GM23338 (cell line): Measurements from ENCODE around the gene TTF1. TPM values are rescaled to one million over a fixed set of nuclear protein-coding genes. Genes with fewer than 3 reads are reported as not detected.

ENCODE experiments used
- ATAC-seq: fragments of 200-7000 bp; cut with Tn5 transposase; 3 replicates; pipeline ENCODE4 v1.9.1; 2020
- DNase-seq: peaks from one replicate; pipeline ENCODE4 v3.0.0-alpha.2; 2015; ENCODE audit warnings: low spot score
- H2AFZ ChIP-seq: fragments of 200-600 bp; sonication (generic); 2 replicates; pipeline ENCODE4 v1.8.0; 2016; ENCODE audit warnings: antibody characterized with exemption, mild to moderate bottlenecking, moderate library complexity
- H3F3A ChIP-seq: fragments of 200-600 bp; sonication (generic); replicated peaks from 2 replicates; pipeline ENCODE4 v1.8.0; 2017; ENCODE audit warnings: antibody characterized with exemption, mixed run types, low read depth
- H3K27ac ChIP-seq: fragments of 200-600 bp; sonication (generic); 2 replicates; pipeline ENCODE4 v1.6.1; 2016; ENCODE audit warnings: low read depth
- H3K27me3 ChIP-seq: fragments of 200-600 bp; sonication (generic); 2 replicates; pipeline ENCODE4 v1.8.0; 2016; ENCODE audit warnings: mild to moderate bottlenecking, mixed run types, moderate library complexity; ENCODE audit not compliant: insufficient read depth
- H3K36me3 ChIP-seq: fragments of 200-600 bp; sonication (generic); 2 replicates; pipeline ENCODE4 v1.8.0; 2016; ENCODE audit warnings: mild to moderate bottlenecking; ENCODE audit not compliant: insufficient read depth
- H3K4me1 ChIP-seq: fragments of 200-600 bp; sonication (generic); 2 replicates; pipeline ENCODE4 v1.8.0; 2016; ENCODE audit warnings: mild to moderate bottlenecking, moderate library complexity; ENCODE audit not compliant: insufficient read depth
- H3K4me2 ChIP-seq: fragments of 200-600 bp; sonication (generic); 2 replicates; pipeline ENCODE4 v1.7.1; 2017; ENCODE audit warnings: mixed run types
- H3K4me3 ChIP-seq: fragments of 200-600 bp; sonication (generic); 2 replicates; pipeline ENCODE4 v1.6.1; 2016; ENCODE audit warnings: mixed run types
- H3K79me2 ChIP-seq: fragments of 200-600 bp; sonication (generic); replicated peaks from 2 replicates; pipeline ENCODE4 v1.8.0; 2017; ENCODE audit warnings: mild to moderate bottlenecking; ENCODE audit not compliant: insufficient read depth
- H3K9me2 ChIP-seq: fragments of 200-600 bp; sonication (generic); 2 replicates; pipeline ENCODE4 v1.8.0; 2017; ENCODE audit not compliant: insufficient read depth
- H4K20me1 ChIP-seq: fragments of 200-600 bp; sonication (generic); replicated peaks from 2 replicates; pipeline ENCODE4 v1.8.0; 2017; ENCODE audit warnings: mild to moderate bottlenecking; ENCODE audit not compliant: insufficient read depth
- H3K27ac Mint-ChIP-seq: 2 replicates; pipeline ENCODE4 v1.8.0; 2020; ENCODE audit warnings: inconsistent platforms, mild to moderate bottlenecking, moderate library complexity, mixed read lengths
- H3K27me3 Mint-ChIP-seq: 3 replicates; pipeline ENCODE4 v1.8.0; 2022; ENCODE audit warnings: low read depth, mild to moderate bottlenecking, moderate library complexity, mixed read lengths, inconsistent platforms; ENCODE audit not compliant: insufficient read depth, poor library complexity
- H3K36me3 Mint-ChIP-seq: 3 replicates; pipeline ENCODE4 v1.8.0; 2021; ENCODE audit warnings: low read depth, mild to moderate bottlenecking, inconsistent platforms, moderate library complexity, mixed read lengths
- H3K4me1 Mint-ChIP-seq: 3 replicates; pipeline ENCODE4 v1.8.0; 2020; ENCODE audit warnings: mild to moderate bottlenecking, inconsistent platforms, mixed read lengths
- H3K4me3 Mint-ChIP-seq: 3 replicates; pipeline ENCODE4 v1.8.0; 2021; ENCODE audit warnings: moderate library complexity, mild to moderate bottlenecking, inconsistent platforms, mixed read lengths
- H3K9me3 Mint-ChIP-seq: 3 replicates; pipeline ENCODE4 v1.8.0; 2020; ENCODE audit warnings: moderate library complexity, mild to moderate bottlenecking, inconsistent platforms, mixed read lengths
- CREB1 ChIP-seq: fragments of 250-450 bp; sonication (Bioruptor Pico); IDR thresholded peaks from 2 replicates; pipeline ENCODE4 v1.5.0; 2020; ENCODE audit warnings: low read depth, mild to moderate bottlenecking, moderate library complexity
- EZH2phosphoT487 ChIP-seq: fragments of 200-600 bp; sonication (generic); IDR thresholded peaks from one replicate; pipeline ENCODE4 v1.8.1; 2018; ENCODE audit warnings: antibody characterized with exemption; ENCODE audit not compliant: unreplicated experiment
- NANOG ChIP-seq: IDR thresholded peaks from 2 replicates; pipeline ENCODE4 v1.6.1; 2016; ENCODE audit warnings: antibody characterized with exemption, borderline replicate concordance
- POLR2AphosphoS5 ChIP-seq: IDR thresholded peaks from 2 replicates; pipeline ENCODE4 v1.6.1; 2016; ENCODE audit warnings: antibody characterized with exemption, low read depth
- STAT1 ChIP-seq: IDR thresholded peaks from one replicate; pipeline ENCODE4 v1.6.1; 2016; ENCODE audit warnings: antibody characterized with exemption; ENCODE audit not compliant: unreplicated experiment
- polyA plus RNA-seq: library from polyadenylated mRNA; unstranded; fragments of >200 nt; fragmentation: Nextera tagmentation; extraction: Ambion mirVana; gene quantifications from 2 replicates; pipeline ENCODE4 v1.2.1, GENCODE V29; 2016
- total RNA-seq: library from RNA; depleted of rRNA; stranded (reverse); fragments of >200 nt; shearing (Covaris generic); gene quantifications from 2 replicates; pipeline ENCODE4 v1.2.3, GENCODE V29; 2014
- TF ChIP-seq, protein P1 (sequence below): fragments of 250-450 bp; sonication (Bioruptor Pico); IDR thresholded peaks from 2 replicates; pipeline ENCODE4 v1.5.0; 2020; ENCODE audit warnings: mild to moderate bottlenecking, moderate library complexity
- TF ChIP-seq, protein P2 (sequence below): IDR thresholded peaks from 2 replicates; pipeline ENCODE4 v1.6.1; 2016; ENCODE audit warnings: antibody characterized with exemption

The TTF1 gene
- total and polyA plus RNA-seq, 2 experiments from 2014 or later: 14.9 to 25.0 TPM

DNA sequence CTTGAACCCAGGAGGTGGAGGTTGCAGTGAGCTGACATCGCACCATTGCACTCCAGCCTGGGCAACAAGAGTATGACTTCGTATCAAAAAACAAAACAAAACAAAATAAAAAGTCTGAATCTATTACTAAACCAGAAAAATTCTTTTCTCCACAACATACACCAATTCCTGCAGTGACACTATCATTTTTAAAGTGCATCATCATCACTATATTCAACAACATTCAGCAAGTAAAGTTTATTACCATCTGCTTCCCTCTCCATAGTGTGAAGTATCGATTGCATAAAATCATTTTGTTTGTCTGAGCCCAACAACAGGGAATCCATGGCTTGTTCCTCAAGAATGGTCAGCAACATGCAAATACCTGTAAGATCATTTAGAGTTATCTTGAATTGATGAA is 72.3 kb downstream of the TTF1 start:
- Histone ChIP-seq H2AFZ (no peak overlapping the region), H3K9me2 (no peaks in the 10 kb centered on the region), H3K4me3 (no peak overlapping the region), H3F3A (no peaks in the 10 kb centered on the region), H3K4me1 (no peaks in the 10 kb centered on the region), H3K27ac (no peak overlapping the region), H3K27me3 (no peaks in the 10 kb centered on the region), H3K4me2 (no peak overlapping the region), H3K36me3 (peaks cover 65% of the 10 kb centered on the region), H4K20me1 (peaks cover 6% of the 10 kb centered on the region; the same call in 1 of the 2 replicates), H3K79me2 (peaks cover 3% of the 10 kb centered on the region; the same call in 1 of the 2 replicates)
- DNase-seq (no peak), ATAC-seq (no peak)
- H3K9me3 Mint-ChIP-seq: no peaks in the 10 kb centered on the region
- no peak overlapping the region for H3K27ac Mint-ChIP-seq
- H3K4me3 Mint-ChIP-seq: no peak overlapping the region
- H3K4me1 Mint-ChIP-seq: no peaks in the 10 kb centered on the region
- peaks cover 86% of the 10 kb centered on the region for H3K36me3 Mint-ChIP-seq
- no peaks in the 10 kb centered on the region for H3K27me3 Mint-ChIP-seq
- TF ChIP-seq, protein P1, sequence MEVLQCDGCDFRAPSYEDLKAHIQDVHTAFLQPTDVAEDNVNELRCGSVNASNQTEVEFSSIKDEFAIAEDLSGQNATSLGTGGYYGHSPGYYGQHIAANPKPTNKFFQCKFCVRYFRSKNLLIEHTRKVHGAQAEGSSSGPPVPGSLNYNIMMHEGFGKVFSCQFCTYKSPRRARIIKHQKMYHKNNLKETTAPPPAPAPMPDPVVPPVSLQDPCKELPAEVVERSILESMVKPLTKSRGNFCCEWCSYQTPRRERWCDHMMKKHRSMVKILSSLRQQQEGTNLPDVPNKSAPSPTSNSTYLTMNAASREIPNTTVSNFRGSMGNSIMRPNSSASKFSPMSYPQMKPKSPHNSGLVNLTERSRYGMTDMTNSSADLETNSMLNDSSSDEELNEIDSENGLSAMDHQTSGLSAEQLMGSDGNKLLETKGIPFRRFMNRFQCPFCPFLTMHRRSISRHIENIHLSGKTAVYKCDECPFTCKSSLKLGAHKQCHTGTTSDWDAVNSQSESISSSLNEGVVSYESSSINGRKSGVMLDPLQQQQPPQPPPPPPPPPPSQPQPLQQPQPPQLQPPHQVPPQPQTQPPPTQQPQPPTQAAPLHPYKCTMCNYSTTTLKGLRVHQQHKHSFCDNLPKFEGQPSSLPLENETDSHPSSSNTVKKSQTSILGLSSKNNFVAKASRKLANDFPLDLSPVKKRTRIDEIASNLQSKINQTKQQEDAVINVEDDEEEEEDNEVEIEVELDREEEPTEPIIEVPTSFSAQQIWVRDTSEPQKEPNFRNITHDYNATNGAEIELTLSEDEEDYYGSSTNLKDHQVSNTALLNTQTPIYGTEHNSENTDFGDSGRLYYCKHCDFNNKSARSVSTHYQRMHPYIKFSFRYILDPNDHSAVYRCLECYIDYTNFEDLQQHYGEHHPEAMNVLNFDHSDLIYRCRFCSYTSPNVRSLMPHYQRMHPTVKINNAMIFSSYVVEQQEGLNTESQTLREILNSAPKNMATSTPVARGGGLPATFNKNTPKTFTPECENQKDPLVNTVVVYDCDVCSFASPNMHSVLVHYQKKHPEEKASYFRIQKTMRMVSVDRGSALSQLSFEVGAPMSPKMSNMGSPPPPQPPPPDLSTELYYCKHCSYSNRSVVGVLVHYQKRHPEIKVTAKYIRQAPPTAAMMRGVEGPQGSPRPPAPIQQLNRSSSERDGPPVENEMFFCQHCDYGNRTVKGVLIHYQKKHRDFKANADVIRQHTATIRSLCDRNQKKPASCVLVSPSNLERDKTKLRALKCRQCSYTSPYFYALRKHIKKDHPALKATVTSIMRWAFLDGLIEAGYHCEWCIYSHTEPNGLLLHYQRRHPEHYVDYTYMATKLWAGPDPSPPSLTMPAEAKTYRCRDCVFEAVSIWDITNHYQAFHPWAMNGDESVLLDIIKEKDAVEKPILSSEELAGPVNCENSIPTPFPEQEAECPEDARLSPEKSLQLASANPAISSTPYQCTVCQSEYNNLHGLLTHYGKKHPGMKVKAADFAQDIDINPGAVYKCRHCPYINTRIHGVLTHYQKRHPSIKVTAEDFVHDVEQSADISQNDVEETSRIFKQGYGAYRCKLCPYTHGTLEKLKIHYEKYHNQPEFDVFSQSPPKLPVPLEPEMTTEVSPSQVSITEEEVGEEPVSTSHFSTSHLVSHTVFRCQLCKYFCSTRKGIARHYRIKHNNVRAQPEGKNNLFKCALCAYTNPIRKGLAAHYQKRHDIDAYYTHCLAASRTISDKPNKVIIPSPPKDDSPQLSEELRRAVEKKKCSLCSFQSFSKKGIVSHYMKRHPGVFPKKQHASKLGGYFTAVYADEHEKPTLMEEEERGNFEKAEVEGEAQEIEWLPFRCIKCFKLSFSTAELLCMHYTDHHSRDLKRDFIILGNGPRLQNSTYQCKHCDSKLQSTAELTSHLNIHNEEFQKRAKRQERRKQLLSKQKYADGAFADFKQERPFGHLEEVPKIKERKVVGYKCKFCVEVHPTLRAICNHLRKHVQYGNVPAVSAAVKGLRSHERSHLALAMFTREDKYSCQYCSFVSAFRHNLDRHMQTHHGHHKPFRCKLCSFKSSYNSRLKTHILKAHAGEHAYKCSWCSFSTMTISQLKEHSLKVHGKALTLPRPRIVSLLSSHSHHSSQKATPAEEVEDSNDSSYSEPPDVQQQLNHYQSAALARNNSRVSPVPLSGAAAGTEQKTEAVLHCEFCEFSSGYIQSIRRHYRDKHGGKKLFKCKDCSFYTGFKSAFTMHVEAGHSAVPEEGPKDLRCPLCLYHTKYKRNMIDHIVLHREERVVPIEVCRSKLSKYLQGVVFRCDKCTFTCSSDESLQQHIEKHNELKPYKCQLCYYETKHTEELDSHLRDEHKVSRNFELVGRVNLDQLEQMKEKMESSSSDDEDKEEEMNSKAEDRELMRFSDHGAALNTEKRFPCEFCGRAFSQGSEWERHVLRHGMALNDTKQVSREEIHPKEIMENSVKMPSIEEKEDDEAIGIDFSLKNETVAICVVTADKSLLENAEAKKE: no peak
- no peak for TF ChIP-seq STAT1
- TF ChIP-seq, protein P2, sequence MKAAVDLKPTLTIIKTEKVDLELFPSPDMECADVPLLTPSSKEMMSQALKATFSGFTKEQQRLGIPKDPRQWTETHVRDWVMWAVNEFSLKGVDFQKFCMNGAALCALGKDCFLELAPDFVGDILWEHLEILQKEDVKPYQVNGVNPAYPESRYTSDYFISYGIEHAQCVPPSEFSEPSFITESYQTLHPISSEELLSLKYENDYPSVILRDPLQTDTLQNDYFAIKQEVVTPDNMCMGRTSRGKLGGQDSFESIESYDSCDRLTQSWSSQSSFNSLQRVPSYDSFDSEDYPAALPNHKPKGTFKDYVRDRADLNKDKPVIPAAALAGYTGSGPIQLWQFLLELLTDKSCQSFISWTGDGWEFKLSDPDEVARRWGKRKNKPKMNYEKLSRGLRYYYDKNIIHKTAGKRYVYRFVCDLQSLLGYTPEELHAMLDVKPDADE: no peak
- TF ChIP-seq NANOG: no peak
- TF ChIP-seq POLR2AphosphoS5: no peak
- no peak for TF ChIP-seq CREB1

DNA sequence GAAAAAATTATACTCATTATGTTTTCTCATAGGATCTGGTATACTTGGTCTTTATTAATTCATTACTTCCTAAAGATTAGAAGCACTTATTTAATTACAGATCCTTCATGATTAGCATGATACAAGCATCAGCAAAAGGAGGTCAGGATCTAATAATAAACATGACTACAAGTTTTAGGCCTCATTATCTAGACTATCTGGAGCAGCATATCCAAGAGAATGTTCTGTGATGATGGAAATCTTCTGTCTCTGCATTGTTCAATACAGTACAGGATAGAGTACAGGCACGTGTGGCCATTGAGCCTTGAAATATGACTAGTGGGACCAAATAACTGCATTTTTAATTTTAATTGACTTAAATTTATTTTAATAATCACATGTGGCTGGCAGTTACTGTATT is 73.1 kb downstream of the TTF1 start:
- no peaks in the 10 kb centered on the region for H3K4me1 ChIP-seq
- no peak overlapping the region for H3K27ac ChIP-seq
- H3K79me2 ChIP-seq: peaks cover 3% of the 10 kb centered on the region; the same call in 1 of the 2 replicates
- H3K36me3 ChIP-seq: peaks cover 68% of the 10 kb centered on the region
- DNase-seq (no peak), ATAC-seq (no peak)
- H3K9me2 ChIP-seq: no peaks in the 10 kb centered on the region
- no peak overlapping the region for H3K4me2 ChIP-seq
- Mint-ChIP-seq H3K27ac (no peak overlapping the region), H3K27me3 (no peaks in the 10 kb centered on the region), H3K4me3 (no peak overlapping the region), H3K4me1 (no peaks in the 10 kb centered on the region), H3K36me3 (peaks cover 89% of the 10 kb centered on the region), H3K9me3 (no peaks in the 10 kb centered on the region)
- no peak overlapping the region for H3K4me3 ChIP-seq
- H3K27me3 ChIP-seq: no peaks in the 10 kb centered on the region
- no peak overlapping the region for H2AFZ ChIP-seq
- peaks cover 6% of the 10 kb centered on the region; the same call in 1 of the 2 replicates for H4K20me1 ChIP-seq
- no peaks in the 10 kb centered on the region for H3F3A ChIP-seq
- TF ChIP-seq POLR2AphosphoS5 (no peak), EZH2phosphoT487 (no peak)
